ENCODE results near the gene YWHAH. TPM values are rescaled to one million over a fixed set of nuclear protein-coding genes. Genes with fewer than 3 reads are reported as not detected.
A peak's percentile ranks its signal among the peaks of the same experiment; 100 is the strongest.

Gene YWHAH
- total and polyA plus RNA-seq, 2 experiments from 2014 or later: 80.7 to 135 TPM

DNA sequence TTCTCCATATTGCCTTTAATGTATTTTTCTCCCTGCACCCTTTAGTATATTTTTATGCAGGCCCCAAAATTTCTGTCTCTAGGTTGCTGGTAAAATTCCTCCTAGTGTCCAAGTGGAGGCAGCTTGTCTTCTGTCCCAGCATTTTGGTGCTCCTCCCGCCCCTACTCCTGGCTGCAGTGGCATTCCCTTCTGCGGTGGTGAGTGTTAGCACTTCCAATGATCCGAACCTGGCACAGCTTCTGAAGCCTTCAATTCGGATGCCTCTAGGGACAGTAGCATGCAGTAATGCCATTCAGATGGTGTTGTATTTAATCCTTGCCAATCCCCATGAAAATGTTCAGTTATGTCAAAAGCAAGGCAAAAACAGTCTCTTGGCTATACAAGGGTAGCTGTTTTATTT lies 5.9 kb downstream of the YWHAH start:
- peaks cover 14% of the 10 kb centered on the region for H3K4me1 ChIP-seq (ENCODE audit: insufficient read depth)
- peaks cover 99% of the 10 kb centered on the region for H3K79me2 ChIP-seq
- H3K27me3 ChIP-seq: no peaks in the 10 kb centered on the region
- peaks cover 52% of the 10 kb centered on the region for H4K20me1 ChIP-seq (ENCODE audit: insufficient read depth, poor library complexity, severe bottlenecking)
- TF ChIP-seq, protein P1, sequence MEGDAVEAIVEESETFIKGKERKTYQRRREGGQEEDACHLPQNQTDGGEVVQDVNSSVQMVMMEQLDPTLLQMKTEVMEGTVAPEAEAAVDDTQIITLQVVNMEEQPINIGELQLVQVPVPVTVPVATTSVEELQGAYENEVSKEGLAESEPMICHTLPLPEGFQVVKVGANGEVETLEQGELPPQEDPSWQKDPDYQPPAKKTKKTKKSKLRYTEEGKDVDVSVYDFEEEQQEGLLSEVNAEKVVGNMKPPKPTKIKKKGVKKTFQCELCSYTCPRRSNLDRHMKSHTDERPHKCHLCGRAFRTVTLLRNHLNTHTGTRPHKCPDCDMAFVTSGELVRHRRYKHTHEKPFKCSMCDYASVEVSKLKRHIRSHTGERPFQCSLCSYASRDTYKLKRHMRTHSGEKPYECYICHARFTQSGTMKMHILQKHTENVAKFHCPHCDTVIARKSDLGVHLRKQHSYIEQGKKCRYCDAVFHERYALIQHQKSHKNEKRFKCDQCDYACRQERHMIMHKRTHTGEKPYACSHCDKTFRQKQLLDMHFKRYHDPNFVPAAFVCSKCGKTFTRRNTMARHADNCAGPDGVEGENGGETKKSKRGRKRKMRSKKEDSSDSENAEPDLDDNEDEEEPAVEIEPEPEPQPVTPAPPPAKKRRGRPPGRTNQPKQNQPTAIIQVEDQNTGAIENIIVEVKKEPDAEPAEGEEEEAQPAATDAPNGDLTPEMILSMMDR (IDR thresholded peaks at IDR 0.05; ENCODE audit: poor library complexity): no peak
- TF ChIP-seq EZH2 (IDR thresholded peaks at IDR 0.05; ENCODE audit: borderline replicate concordance): no peak
- no peaks in the 10 kb centered on the region for H3K36me3 ChIP-seq (replicated peaks; ENCODE audit: insufficient read depth, low read depth)
- no peak overlapping the region for H2AFZ ChIP-seq
- H3K27ac ChIP-seq: no peak overlapping the region
- H3K9me3 ChIP-seq (ENCODE audit: low read depth): no peaks in the 10 kb centered on the region
- H3K4me2 ChIP-seq: no peak overlapping the region
- H3K4me3 ChIP-seq: no peak overlapping the region
- WGBS (ENCODE audit: low lambda C conversion rate, missing lambda C conversion rate): 90% methylated on average over 4 of the region's 4 CpGs
- DNase-seq (ENCODE audit: low spot score): no peak
- H3K9me2 ChIP-seq (replicated peaks; ENCODE audit: insufficient read depth): no peaks in the 10 kb centered on the region

DNA sequence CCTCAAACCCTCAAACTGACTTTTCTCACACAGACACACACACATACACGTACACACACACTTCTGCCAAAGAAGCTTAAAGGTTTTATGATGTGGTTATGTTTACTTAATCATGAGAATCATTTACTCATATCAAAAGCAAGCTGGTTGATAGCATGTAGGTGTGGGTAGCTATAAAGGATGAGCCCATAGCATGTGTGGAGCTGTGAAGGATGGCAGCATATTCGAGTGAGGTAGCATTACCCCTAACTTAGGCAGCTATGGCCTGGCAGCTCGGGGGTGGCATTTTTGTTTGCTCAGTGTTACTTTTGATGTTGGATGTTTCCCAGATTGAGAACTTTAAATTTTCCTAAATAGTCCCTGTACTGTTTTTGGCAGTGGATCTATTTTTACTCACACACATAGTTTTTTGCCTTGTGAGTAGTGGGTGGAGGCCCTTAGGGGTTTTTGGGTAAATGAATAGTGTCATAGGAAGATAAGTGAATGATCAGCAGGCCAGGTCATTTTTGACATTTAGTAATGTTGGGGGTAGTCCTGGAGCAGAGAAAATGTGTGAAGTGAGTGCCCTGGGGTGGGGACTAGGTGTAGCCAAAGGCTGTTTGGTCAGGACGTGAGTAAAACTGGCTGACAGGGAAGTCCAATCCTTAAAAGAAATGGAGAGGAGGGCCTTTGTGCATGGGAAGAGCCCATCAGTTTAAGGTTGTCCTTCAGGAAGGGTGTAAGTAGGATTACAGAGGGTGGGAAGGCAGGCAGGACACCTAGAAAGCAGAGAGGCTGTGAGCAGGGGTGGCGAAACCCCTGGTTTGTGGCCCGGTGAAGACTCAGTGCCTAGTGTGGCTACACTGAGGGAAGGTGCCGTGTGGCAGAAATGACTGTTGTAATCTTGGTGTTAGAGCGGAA lies 7.1 kb downstream of the YWHAH start:
- no peaks in the 10 kb centered on the region for H3K36me3 ChIP-seq (replicated peaks; ENCODE audit: insufficient read depth, low read depth)
- H3K9me2 ChIP-seq (replicated peaks; ENCODE audit: insufficient read depth): no peaks in the 10 kb centered on the region
- TF ChIP-seq, protein P1 (IDR thresholded peaks at IDR 0.05; ENCODE audit: poor library complexity): no peak
- TF ChIP-seq EZH2phosphoT487 (IDR thresholded peaks at IDR 0.05; ENCODE audit: low read depth, severe bottlenecking, unreplicated experiment) (no peak), EZH2 (IDR thresholded peaks at IDR 0.05; ENCODE audit: borderline replicate concordance) (no peak)
- DNase-seq (ENCODE audit: low spot score): no peak
- H4K20me1 ChIP-seq (ENCODE audit: insufficient read depth, poor library complexity, severe bottlenecking): peaks cover 51% of the 10 kb centered on the region
- H3K27me3 ChIP-seq: no peaks in the 10 kb centered on the region
- peaks cover 11% of the 10 kb centered on the region for H3K4me1 ChIP-seq (ENCODE audit: insufficient read depth)
- H3K79me2 ChIP-seq: peaks cover 97% of the 10 kb centered on the region
- H3K4me2 ChIP-seq: no peak overlapping the region
- no peak overlapping the region for H3K4me3 ChIP-seq
- peak overlapping the region; percentile 53 for H3K27ac ChIP-seq
- H2AFZ ChIP-seq: no peak overlapping the region
- WGBS (ENCODE audit: low lambda C conversion rate, missing lambda C conversion rate): 89% methylated on average over 8 of the region's 8 CpGs
- H3K9me3 ChIP-seq (ENCODE audit: low read depth): no peaks in the 10 kb centered on the region

DNA sequence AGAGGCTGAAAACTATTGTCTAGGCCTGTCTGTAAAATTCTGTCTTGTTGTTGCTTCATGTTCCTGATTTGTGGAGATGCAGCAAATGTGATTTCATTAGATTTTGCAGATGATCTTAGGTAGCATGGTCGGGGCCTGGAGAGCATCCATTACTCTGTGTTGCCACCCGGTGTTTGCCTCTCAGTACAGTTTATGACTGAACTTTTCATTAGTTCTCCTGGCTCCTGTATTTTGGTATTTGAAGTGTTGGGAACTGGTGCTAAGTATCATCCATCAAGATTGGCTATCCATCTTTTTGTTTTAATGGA lies 7.7 kb downstream of the YWHAH start:
- H2AFZ ChIP-seq: no peak overlapping the region
- WGBS (ENCODE audit: low lambda C conversion rate, missing lambda C conversion rate): 72% methylated on average over 2 of the region's 2 CpGs
- peak overlapping the region; percentile 53 for H3K27ac ChIP-seq
- peaks cover 45% of the 10 kb centered on the region for H4K20me1 ChIP-seq (ENCODE audit: insufficient read depth, poor library complexity, severe bottlenecking)
- no peaks in the 10 kb centered on the region for H3K36me3 ChIP-seq (replicated peaks; ENCODE audit: insufficient read depth, low read depth)
- H3K4me2 ChIP-seq: no peak overlapping the region
- DNase-seq (ENCODE audit: low spot score): no peak
- H3K4me1 ChIP-seq (ENCODE audit: insufficient read depth): peaks cover 5% of the 10 kb centered on the region
- no peaks in the 10 kb centered on the region for H3K27me3 ChIP-seq
- no peaks in the 10 kb centered on the region for H3K9me3 ChIP-seq (ENCODE audit: low read depth)
- H3K4me3 ChIP-seq: no peak overlapping the region
- H3K79me2 ChIP-seq: peaks cover 91% of the 10 kb centered on the region
- TF ChIP-seq, protein P1 (IDR thresholded peaks at IDR 0.05; ENCODE audit: poor library complexity): peak; percentile 14
- no peak for TF ChIP-seq EZH2phosphoT487 (IDR thresholded peaks at IDR 0.05; ENCODE audit: low read depth, severe bottlenecking, unreplicated experiment)
- H3K9me2 ChIP-seq (replicated peaks; ENCODE audit: insufficient read depth): no peaks in the 10 kb centered on the region
